Endothelial cell of coronary artery (primary cell): ENCODE results near the gene CAP2. TPM values are rescaled to one million over a fixed set of nuclear protein-coding genes. Genes with fewer than 3 reads are reported as not detected.

Source experiments
- total RNA-seq: library from RNA; depleted of rRNA; stranded (reverse); fragments of >200 nt; gene quantifications from 2 replicates; pipeline ENCODE4 v1.2.3, GENCODE V29; 2014

CAP2 gene
- 1.3 and 5.0 TPM in 2 replicates for total RNA-seq

GRCh38 chr6:17392978-17393891, at the start of gene CAP2:
Gene CAP2 (plus strand): TSS chr6:17393595. CDS start chr6:17421556, 27,961 bp downstream.

GRCh38 chr6:17599877-17600526, 206.6 kb downstream of the CAP2 start, which contains the start of gene FAM8A1:
Gene FAM8A1 (plus strand): TSS chr6:17600302. CDS start chr6:17600410, 108 bp downstream.

Other genes with a start within 250 kb of the CAP2 start
- gene RBM24, start 112.2 kb upstream of the CAP2 start, total RNA-seq: 0.85 and 3.3 TPM in 2 replicates
- 7.6 and 11.5 TPM in 2 replicates for gene FAM8A1, start 206.7 kb downstream of the CAP2 start, total RNA-seq